GM12892 (cell line): Measurements from ENCODE around the gene FAM111A.

Experiments used
- DNase-seq: peaks from one replicate; pipeline ENCODE4 v3.0.0; 2011; ENCODE audit not compliant: insufficient read length
- FAIRE-seq: peaks from 2 replicates; lab custom pipeline; 2011; peaks lifted over from hg19 to GRCh38; lab: Jason Lieb, UNC
- POLR2A ChIP-seq: IDR thresholded peaks from 2 replicates; pipeline ENCODE4 v1.6.1; 2011; ENCODE audit warnings: low read depth, low read length, control low read depth
- POLR2AphosphoS5 ChIP-seq: IDR thresholded peaks from 2 replicates; pipeline ENCODE4 v1.6.1; 2011; ENCODE audit warnings: low read depth, low read length, control low read depth
- TAF1 ChIP-seq: IDR thresholded peaks from 2 replicates; pipeline ENCODE4 v1.6.1; 2011; ENCODE audit warnings: low read depth, mild to moderate bottlenecking, control low read depth, low read length, borderline replicate concordance

Gene FAM111A

DNA sequence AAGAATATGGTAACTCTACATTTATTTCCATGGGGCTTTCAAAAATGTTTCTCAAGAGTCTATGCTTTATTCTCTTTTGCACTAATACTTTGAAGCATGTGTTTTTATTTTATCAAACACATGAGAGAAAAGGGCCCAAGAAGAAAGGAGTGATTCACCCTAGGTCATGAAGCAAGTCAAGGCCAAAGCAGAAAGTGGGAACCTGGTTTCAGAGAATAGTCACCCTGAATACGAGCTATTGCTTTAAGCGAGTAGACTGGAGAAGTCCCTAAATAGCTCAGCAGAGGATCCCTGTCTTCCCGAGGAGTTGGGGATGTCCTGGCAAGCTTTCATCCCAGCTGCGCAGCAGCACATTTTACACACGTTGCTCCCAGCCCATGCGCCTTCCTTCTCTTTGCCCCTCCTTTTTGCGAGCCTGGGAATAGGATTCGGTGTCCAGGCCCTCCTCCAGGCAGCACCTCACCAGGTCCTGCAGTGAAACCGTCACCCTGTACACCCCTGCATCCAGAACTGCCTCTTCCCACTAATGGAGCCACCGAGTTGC is 51.0 kb downstream of the FAM111A start:
- TF ChIP-seq TAF1 = no peak
- no peak for TF ChIP-seq POLR2AphosphoS5
- no peak for TF ChIP-seq POLR2A
- no peak for DNase-seq
- no peak for FAIRE-seq

DNA sequence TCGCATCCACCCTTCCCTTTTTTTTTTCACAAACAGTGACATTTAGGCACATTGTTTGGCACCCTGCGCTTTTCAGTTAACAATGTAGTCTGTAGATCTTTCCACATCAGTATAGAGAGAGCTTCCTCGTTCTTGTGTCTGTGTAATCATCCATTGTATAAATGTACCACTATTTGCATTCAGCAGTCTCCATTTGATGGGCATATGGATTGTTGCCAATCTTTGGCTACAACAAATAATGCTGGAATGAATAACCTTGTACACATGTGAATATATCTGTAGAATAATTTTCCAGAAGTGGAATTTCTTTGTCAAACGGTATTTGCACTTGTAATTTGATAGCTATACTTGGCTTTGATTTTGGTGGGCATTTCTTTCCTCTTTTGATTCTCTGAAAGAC is 52.9 kb downstream of the FAM111A start:
- FAIRE-seq = no peak
- TF ChIP-seq TAF1 (no peak), POLR2A (no peak), POLR2AphosphoS5 (no peak)
- DNase-seq = no peak

DNA sequence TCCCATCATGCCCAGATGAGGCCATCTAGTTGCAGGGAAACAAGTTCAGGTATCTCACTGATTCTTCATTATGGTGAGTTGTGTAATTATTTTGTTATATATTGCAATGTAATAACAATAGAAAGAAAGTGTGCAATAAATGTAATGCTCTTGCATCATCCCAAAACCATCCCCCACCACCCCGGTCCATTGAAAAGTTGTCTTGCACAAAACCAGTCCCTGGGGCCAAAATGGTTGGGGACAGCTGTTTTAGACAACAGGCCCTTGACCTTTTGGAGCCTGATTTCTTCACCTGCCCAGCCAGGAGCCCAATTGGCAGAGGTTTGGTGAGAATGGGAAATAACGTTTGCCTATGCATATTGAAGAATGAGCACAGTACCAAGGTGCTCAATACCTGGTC is 54.1 kb downstream of the FAM111A start:
- no peak for TF ChIP-seq POLR2AphosphoS5
- no peak for TF ChIP-seq TAF1
- TF ChIP-seq POLR2A = no peak
- no peak for FAIRE-seq
- DNase-seq = no peak

DNA sequence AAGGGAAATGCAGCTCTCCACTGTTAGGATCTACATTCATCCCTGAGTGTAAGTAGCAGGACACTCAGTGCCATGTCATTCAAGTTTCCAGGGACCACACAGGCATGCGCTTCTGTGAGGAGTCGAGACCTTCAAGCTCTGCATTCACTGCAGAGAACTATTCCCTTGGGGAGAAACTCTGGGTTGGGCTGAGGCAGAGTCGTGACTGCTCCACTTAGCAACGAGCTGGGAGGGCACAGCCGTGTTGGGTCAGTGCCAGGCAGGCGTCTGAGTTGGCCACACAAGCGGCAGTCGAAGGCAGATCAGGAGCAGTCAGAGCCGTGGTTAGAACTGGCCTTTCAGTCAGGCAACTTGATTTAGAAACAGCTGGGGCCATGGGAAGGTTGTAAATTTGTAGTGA is 55.3 kb downstream of the FAM111A start:
- FAIRE-seq (peak; percentile 24), DNase-seq (no peak)
- TF ChIP-seq POLR2AphosphoS5 = no peak
- TF ChIP-seq POLR2A = no peak
- no peak for TF ChIP-seq TAF1

DNA sequence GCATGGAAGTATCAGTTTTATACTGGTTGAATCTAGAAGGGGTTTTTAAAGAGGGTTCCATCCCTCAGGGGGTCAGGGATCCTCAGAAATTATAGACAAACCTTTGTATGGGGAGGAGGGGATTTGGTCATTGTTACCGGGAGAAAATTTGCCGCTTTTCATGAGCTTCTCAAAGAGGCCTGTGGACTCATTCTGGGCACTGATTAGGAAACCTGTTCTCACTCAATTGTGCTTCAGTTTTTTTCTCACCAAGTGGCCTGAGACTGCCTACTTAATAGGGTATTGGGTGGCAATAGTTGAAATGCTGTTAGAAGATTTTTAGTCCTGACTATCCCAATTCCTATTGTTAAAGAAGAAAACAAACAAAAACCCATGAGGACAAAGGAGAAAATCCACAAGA is 56.1 kb downstream of the FAM111A start:
- FAIRE-seq (peak; percentile 69), DNase-seq (no peak)
- TF ChIP-seq TAF1 (no peak), POLR2A (no peak), POLR2AphosphoS5 (no peak)

DNA sequence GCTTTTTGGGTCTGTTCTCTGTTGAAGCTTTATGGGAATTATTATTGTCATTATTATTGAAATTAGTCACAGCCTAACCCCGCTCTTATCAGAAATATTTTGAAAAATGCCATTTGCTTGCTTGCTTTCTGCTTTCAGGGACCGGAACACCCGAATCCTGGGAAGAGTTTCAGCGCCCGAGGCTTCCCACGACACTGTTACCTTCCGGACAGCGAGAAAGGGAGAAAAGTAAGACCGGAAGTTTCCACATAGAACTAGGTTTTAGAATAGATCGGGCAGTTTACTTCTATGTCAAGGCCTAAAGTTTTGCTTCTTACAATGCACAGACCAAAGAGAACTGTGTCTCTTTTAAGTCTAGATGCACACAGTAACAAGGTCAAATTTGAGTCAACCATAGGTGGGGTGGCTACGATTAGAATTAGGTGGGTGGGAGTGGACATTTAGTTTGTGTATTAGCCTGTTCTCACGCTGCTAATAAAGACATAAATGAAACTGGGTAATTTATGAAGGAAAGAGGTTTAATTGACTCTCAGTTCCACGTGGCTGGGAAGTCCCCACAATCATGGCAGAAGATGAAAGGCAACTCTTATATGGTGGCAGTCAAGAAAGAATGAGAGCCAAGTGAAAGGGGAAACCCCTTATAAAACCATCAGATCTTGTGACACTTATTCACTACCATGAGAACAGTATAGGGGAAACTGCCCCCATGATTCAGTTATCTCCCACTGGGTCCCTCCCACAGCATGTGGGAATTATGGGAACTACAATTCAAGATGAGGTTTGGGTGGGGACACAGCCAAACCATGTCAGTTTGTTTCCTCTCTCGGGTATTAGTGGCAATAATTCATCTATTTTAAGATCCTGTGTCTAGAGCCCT is 57.1 kb downstream of the FAM111A start:
- peak; percentile 81 for FAIRE-seq
- DNase-seq = no peak
- TF ChIP-seq POLR2AphosphoS5 = 0 out of 2 replicates have a peak, but pooled peaks have one; percentile 6
- TF ChIP-seq TAF1 = no peak

DNA sequence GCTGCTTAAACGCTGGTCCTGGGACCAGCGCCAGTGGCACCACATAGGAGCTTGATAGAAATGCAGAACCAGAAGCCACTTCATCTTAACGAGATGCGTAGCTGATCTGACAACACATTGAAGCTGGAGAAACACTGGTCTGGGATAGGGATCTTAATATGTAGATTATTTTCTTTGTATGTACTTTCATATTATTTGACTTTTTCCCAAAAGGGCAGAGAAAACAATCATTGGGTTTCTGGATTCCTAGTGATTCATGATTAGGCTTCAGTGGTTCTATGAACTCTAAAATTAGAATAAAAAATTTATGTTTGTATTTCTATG is 57.7 kb downstream of the FAM111A start:
- no peak for TF ChIP-seq POLR2AphosphoS5
- no peak for TF ChIP-seq POLR2A
- TF ChIP-seq TAF1 = no peak
- DNase-seq (no peak), FAIRE-seq (no peak)

DNA sequence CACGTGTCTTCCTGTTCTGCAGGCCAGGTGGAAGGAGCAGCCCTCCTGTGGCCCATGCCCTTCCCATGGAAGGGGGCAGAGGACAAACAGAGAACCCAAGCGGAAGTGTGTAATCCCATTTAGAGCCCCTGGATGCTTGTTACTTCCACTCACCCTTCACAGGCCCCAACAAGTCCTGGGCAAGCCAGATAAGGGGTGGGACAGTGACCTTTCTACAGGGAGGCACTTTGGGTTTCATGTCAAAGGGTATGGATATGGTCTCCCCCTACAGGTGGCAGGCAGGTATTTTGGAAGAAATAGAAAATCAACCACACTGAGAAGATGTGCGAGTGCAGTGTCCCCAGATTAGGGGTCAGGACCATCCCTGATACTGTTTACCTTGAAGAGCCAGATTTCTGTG is 58.7 kb downstream of the FAM111A start:
- FAIRE-seq = no peak
- DNase-seq = no peak

More for the DNA sequence above, 58.7 kb downstream of the FAM111A start:
- TF ChIP-seq POLR2AphosphoS5 (no peak), TAF1 (no peak), POLR2A (no peak)
